SH-SY5Y (cell line): ENCODE data around the gene AMBRA1.

Experiments
- GATA2 ChIP-seq: IDR thresholded peaks from 2 replicates; pipeline ENCODE4 v1.6.1; 2011; ENCODE audit warnings: mild to moderate bottlenecking, low read depth, low read length
- GATA3 ChIP-seq: IDR thresholded peaks from 2 replicates; pipeline ENCODE4 v1.6.1; 2011; ENCODE audit warnings: low read depth, mild to moderate bottlenecking, low read length, moderate library complexity

GRCh38 chr11:46385169-46386004, 208.4 kb downstream of the AMBRA1 start:
- no peak for TF ChIP-seq GATA2
- TF ChIP-seq GATA3, result no peak
